IMR-90 (cell line): ENCODE results near the gene CLPTM1L. TPM values are rescaled to one million over a fixed set of nuclear protein-coding genes. Genes with fewer than 3 reads are reported as not detected.

Experiments
- ATAC-seq: fragments of 200-7000 bp; cut with Tn5 transposase; 2 replicates; pipeline ENCODE4 v1.9.1; 2020; ENCODE audit warnings: low read depth, mild to moderate bottlenecking, moderate library complexity
- BruUV-seq: library from RNA; stranded (reverse); fragments of 400-500 nt; replicated peaks from 2 replicates; lab custom pipeline; 2021; lab: Mats Ljungman, UMichigan
- CTCF ChIA-PET: fragments of 300-600 bp; formaldehyde crosslinking; extraction: SDS; loops from one replicate; lab custom pipeline; 2021; ENCODE audit warnings: antibody characterized with exemption; lab: Yijun Ruan, JAX
- POLR2A ChIA-PET: fragments of 300-600 bp; sonication (Branson Sonifier 250); formaldehyde crosslinking; loops from one replicate; lab custom pipeline; 2022; ENCODE audit warnings: antibody characterized with exemption; ENCODE audit not compliant: unreplicated experiment; lab: Charles Lee
- DNase-seq: peaks from one replicate; pipeline ENCODE4 v3.0.0; 2013
- H2AFZ ChIP-seq: replicated peaks from 2 replicates; pipeline ENCODE3; 2013; ENCODE audit warnings: low read length, mild to moderate bottlenecking; ENCODE audit not compliant: poor library complexity
- H2AK5ac ChIP-seq: 2 replicates; pipeline ENCODE4 v1.6.1; 2013; ENCODE audit warnings: low read depth, low read length, inconsistent platforms
- H2AK9ac ChIP-seq: replicated peaks from 2 replicates; pipeline ENCODE3; 2013; ENCODE audit warnings: mild to moderate bottlenecking, low read depth, low read length, moderate library complexity; ENCODE audit not compliant: poor library complexity
- H2BK120ac ChIP-seq: 2 replicates; pipeline ENCODE4 v1.6.1; 2013; ENCODE audit warnings: low read depth, low read length, inconsistent platforms
- H2BK15ac ChIP-seq: 3 replicates; pipeline ENCODE4 v1.6.1; 2013; ENCODE audit warnings: low read depth, low read length, inconsistent platforms
- H2BK20ac ChIP-seq: 2 replicates; pipeline ENCODE4 v1.6.1; 2013; ENCODE audit warnings: low read depth, mild to moderate bottlenecking, inconsistent platforms, low read length, moderate library complexity
- H2BK5ac ChIP-seq: 2 replicates; pipeline ENCODE4 v1.6.1; 2013; ENCODE audit warnings: mild to moderate bottlenecking, low read depth, low read length, inconsistent platforms; ENCODE audit not compliant: poor library complexity, severe bottlenecking
- H3K14ac ChIP-seq: replicated peaks from 2 replicates; pipeline ENCODE4 v1.6.1; 2013; ENCODE audit warnings: low read depth, low read length, inconsistent platforms
- H3K18ac ChIP-seq: 2 replicates; pipeline ENCODE4 v1.6.1; 2013; ENCODE audit warnings: low read depth, low read length, control low read depth
- H3K23ac ChIP-seq: 2 replicates; pipeline ENCODE4 v1.6.1; 2013; ENCODE audit warnings: low read depth, low read length, inconsistent platforms
- H3K27ac ChIP-seq: 2 replicates; pipeline ENCODE4 v1.5.1; 2013; ENCODE audit warnings: mild to moderate bottlenecking, control low read depth, low read length; ENCODE audit not compliant: insufficient read depth
- H3K27me3 ChIP-seq: 2 replicates; pipeline ENCODE4 v1.6.1; 2013; ENCODE audit warnings: low read length; ENCODE audit not compliant: control insufficient read depth, insufficient read depth
- H3K36me3 ChIP-seq: 2 replicates; pipeline ENCODE4 v1.6.1; 2013; ENCODE audit warnings: low read length, mixed read lengths; ENCODE audit not compliant: control insufficient read depth, insufficient read depth
- H3K4ac ChIP-seq: 2 replicates; pipeline ENCODE4 v1.6.1; 2013; ENCODE audit warnings: low read depth, low read length, inconsistent platforms
- H3K4me1 ChIP-seq: 2 replicates; pipeline ENCODE4 v1.6.1; 2013; ENCODE audit warnings: low read length, mixed read lengths; ENCODE audit not compliant: control insufficient read depth, insufficient read depth
- H3K4me2 ChIP-seq: 2 replicates; pipeline ENCODE4 v1.6.1; 2013; ENCODE audit warnings: low read depth, mild to moderate bottlenecking, control low read depth, low read length, moderate library complexity
- H3K4me3 ChIP-seq: 2 replicates; pipeline ENCODE4 v1.5.1; 2013; ENCODE audit warnings: low read depth, mild to moderate bottlenecking, control low read depth, low read length, moderate library complexity; ENCODE audit not compliant: insufficient read depth
- H3K56ac ChIP-seq: 2 replicates; pipeline ENCODE4 v1.6.1; 2013; ENCODE audit warnings: low read length, inconsistent platforms; ENCODE audit not compliant: insufficient read depth; ENCODE audit errors: extremely low read depth
- H3K79me1 ChIP-seq, 2 experiments: 2 replicates each; pipeline ENCODE4 v1.6.1; 2013; ENCODE audit warnings: low read length in 2 of 2, inconsistent platforms in 1 of 2, low read depth in 1 of 2
- H3K9ac ChIP-seq: 2 replicates; pipeline ENCODE4 v1.6.1; 2013; ENCODE audit warnings: low read depth, low read length, control low read depth
- H3K9me1 ChIP-seq: 2 replicates; pipeline ENCODE4 v1.6.1; 2013; ENCODE audit warnings: low read length, inconsistent platforms; ENCODE audit not compliant: insufficient read depth
- H3K9me3 ChIP-seq: 2 replicates; pipeline ENCODE4 v1.6.1; 2013; ENCODE audit warnings: low read length; ENCODE audit not compliant: control insufficient read depth, insufficient read depth
- H4K20me1 ChIP-seq: 2 replicates; pipeline ENCODE4 v1.6.1; 2013; ENCODE audit warnings: low read length, inconsistent platforms; ENCODE audit not compliant: insufficient read depth
- H4K5ac ChIP-seq: 2 replicates; pipeline ENCODE4 v1.6.1; 2013; ENCODE audit warnings: mild to moderate bottlenecking, low read depth, low read length, control low read depth
- H4K8ac ChIP-seq, 2 experiments: 2 replicates each; pipeline ENCODE4 v1.6.1; 2013; ENCODE audit warnings: low read depth in 2 of 2, low read length in 2 of 2, control low read depth in 1 of 2, inconsistent platforms in 1 of 2
- H4K91ac ChIP-seq: 2 replicates; pipeline ENCODE4 v1.6.1; 2013; ENCODE audit warnings: low read depth, low read length, inconsistent platforms; ENCODE audit not compliant: insufficient read depth
- BHLHE40 ChIP-seq: fragments of 150-350 bp; IDR thresholded peaks from 2 replicates; pipeline ENCODE4 v1.6.1; 2016; ENCODE audit warnings: mild to moderate bottlenecking, low read depth, low read length
- MAFK ChIP-seq: IDR thresholded peaks from 2 replicates; pipeline ENCODE4 v1.6.1; 2012; ENCODE audit warnings: low read depth, low read length, improper control_type of control experiment
- NFE2L2 ChIP-seq: fragments of 150-350 bp; IDR thresholded peaks from 2 replicates; pipeline ENCODE4 v1.6.1; 2016; ENCODE audit warnings: low read depth, mild to moderate bottlenecking, low read length
- RAD21 ChIP-seq: IDR thresholded peaks from 2 replicates; pipeline ENCODE4 v1.6.1; 2012; ENCODE audit warnings: low read length, improper control_type of control experiment
- RCOR1 ChIP-seq: IDR thresholded peaks from 2 replicates; pipeline ENCODE4 v1.6.1; 2012; ENCODE audit warnings: mild to moderate bottlenecking, low read length, improper control_type of control experiment; ENCODE audit not compliant: insufficient replicate concordance
- RFX5 ChIP-seq: IDR thresholded peaks from 2 replicates; pipeline ENCODE4 v1.8.0; 2012; ENCODE audit warnings: low read depth, mild to moderate bottlenecking, low read length, moderate library complexity
- USF2 ChIP-seq: fragments of 150-350 bp; IDR thresholded peaks from 2 replicates; pipeline ENCODE4 v1.6.1; 2017; ENCODE audit warnings: mild to moderate bottlenecking, antibody characterized with exemption, low read length, low read depth
- WGBS, 2 experiments: methylation state at CpG; one replicate each; pipeline versions ENCODE4 v1.1.5 to v1.1.7; 2013; ENCODE audit warnings: missing lambda C conversion rate in 2 of 2; ENCODE audit not compliant: insufficient read length in 1 of 2; ENCODE audit errors: extremely low coverage in 2 of 2; 5-methylcytosine and 5-hydroxymethylcytosine counted together
- dilution Hi-C: fragments of 300-500 bp; cut with HindIII; formaldehyde crosslinking; loops from one replicate; pipeline ENCODE4 v1.14.3; 2018; ENCODE audit warnings: low sequenced_read_pairs; ENCODE audit not compliant: unreplicated experiment
- in situ Hi-C: fragments of 300-500 bp; cut with MboI; formaldehyde crosslinking; loops from 3 replicates; pipeline ENCODE4 v1.14.3; 2019; ENCODE audit warnings: low sequenced_read_pairs, inconsistent platforms, mixed read lengths
- intact Hi-C: fragments of 100-400 bp; cut with micrococcal nuclease; formaldehyde crosslinking; loops from 2 replicates; pipeline ENCODE4 v1.10.0; 2022
- polyA plus RNA-seq, 3 experiments: library from polyadenylated mRNA; depleted of rRNA; stranded (reverse); fragments of >200 nt; gene quantifications; 2 replicates each; pipeline ENCODE4 v1.2.3, GENCODE V29; 2012; ENCODE audit warnings: low replicate concordance in 1 of 3
- total RNA-seq: library from RNA; depleted of rRNA; stranded (reverse); fragments of >200 nt; gene quantifications from 2 replicates; pipeline ENCODE4 v1.2.3, GENCODE V29; 2012
- TF ChIP-seq, protein P1 (sequence below): fragments of 150-350 bp; IDR thresholded peaks from 2 replicates; pipeline ENCODE4 v1.6.1; 2016; ENCODE audit warnings: low read depth, mild to moderate bottlenecking, low read length, moderate library complexity, borderline replicate concordance

The CLPTM1L gene
- total and polyA plus RNA-seq, 2 of the 4 experiments (the other 2 are of a cell fraction) = 114 to 137 TPM

DNA sequence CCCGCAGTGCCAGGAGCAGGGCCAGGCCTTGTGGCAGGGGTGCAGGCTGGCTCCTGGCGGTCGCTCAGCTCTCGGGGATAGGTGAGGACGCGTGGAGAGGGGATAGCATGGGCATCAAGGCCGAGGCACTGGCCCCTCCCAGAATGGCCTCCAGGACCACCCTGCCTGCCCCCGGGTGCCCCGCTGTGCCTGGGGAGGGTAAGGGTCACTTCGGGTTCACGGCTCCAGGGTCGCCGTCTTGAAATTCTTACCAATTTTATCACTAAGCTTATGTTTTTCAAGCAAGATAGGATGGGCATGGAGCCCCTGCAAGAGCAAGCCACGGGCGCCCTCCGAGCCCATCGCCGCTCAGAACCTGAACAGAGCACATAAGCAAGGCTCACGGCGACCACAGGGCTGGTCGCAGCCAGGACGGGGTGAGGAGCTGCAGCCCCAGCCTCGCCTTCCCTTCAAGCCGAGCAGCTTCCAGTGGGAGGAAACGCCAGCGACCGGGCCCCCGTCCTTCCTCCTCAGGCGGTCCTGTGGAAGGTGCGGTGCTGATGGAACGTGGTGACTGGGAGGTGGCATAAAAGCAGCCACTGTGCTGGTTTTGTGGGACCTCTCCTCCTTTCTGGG is 14.2 kb upstream of the CLPTM1L start:
- Histone ChIP-seq H3K9ac (no peak overlapping the region), H3K4me1 (no peaks in the 10 kb centered on the region), H4K20me1 (no peaks in the 10 kb centered on the region), H4K91ac (no peak overlapping the region), H3K4me3 (no peak overlapping the region), H4K5ac (no peak overlapping the region), H3K27me3 (peaks cover 51% of the 10 kb centered on the region), H3K18ac (no peak overlapping the region), H4K8ac (no peak overlapping the region), H3K9me3 (no peaks in the 10 kb centered on the region), H3K79me1 (no peaks in the 10 kb centered on the region), H2AK5ac (no peak overlapping the region), H2BK20ac (no peak overlapping the region), H2BK5ac (no peak overlapping the region), H3K9me1 (no peaks in the 10 kb centered on the region), H3K27ac (no peak overlapping the region), H2AFZ (no peak overlapping the region), H3K56ac (no peak overlapping the region), H3K4ac (no peak overlapping the region), H2AK9ac (no peak overlapping the region), H2BK15ac (no peak overlapping the region), H3K4me2 (no peak overlapping the region), H3K36me3 (no peaks in the 10 kb centered on the region), H2BK120ac (no peak overlapping the region), H3K23ac (no peak overlapping the region), H3K14ac (no peak overlapping the region)
- ChIA-PET CTCF (no interaction called here), POLR2A (no interaction called here)
- no TSS peak for BruUV-seq
- dilution Hi-C loops = no loop called here
- in situ Hi-C loops = loop anchor here (25.0 kb wide), 1 partner anchor 278 kb away; no protein-coding TSS in a partner anchor
- TF ChIP-seq RFX5 = no peak
- TF ChIP-seq USF2 = no peak
- TF ChIP-seq RAD21 = no peak
- no peak for TF ChIP-seq RCOR1
- no peak for TF ChIP-seq BHLHE40
- TF ChIP-seq MAFK = no peak
- TF ChIP-seq, protein P1, sequence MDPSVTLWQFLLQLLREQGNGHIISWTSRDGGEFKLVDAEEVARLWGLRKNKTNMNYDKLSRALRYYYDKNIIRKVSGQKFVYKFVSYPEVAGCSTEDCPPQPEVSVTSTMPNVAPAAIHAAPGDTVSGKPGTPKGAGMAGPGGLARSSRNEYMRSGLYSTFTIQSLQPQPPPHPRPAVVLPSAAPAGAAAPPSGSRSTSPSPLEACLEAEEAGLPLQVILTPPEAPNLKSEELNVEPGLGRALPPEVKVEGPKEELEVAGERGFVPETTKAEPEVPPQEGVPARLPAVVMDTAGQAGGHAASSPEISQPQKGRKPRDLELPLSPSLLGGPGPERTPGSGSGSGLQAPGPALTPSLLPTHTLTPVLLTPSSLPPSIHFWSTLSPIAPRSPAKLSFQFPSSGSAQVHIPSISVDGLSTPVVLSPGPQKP = no peak
- TF ChIP-seq NFE2L2 = no peak
- intact Hi-C loops = no loop called here
- WGBS, 2 experiments = 72% methylated on average over 11 of the region's 31 CpGs; no CpG with 5 or more reads in 1 of the 2 experiments
- no peak for ATAC-seq
- DNase-seq = no peak
